ENCODE measurements around the gene DMAP1. TPM values are rescaled to one million over a fixed set of nuclear protein-coding genes. Genes with fewer than 3 reads are reported as not detected.

The DMAP1 gene
- polyA plus RNA-seq, 3 donors, result 18.9 to 51.4 (median 21.3) TPM

- WGBS (ENCODE audit: insufficient coverage), result 91% methylated on average over 16 of the region's 16 CpGs
- peaks cover 0 to 11% of the 10 kb centered on the region in 2 donors for H3K36me3 ChIP-seq (replicated peaks in 1 of 2; ENCODE audit: control insufficient read depth in 1 of 2, insufficient read depth in 2 of 2, low read length in 2 of 2)
- H3K27me3 ChIP-seq (ENCODE audit: control insufficient read depth in 2 of 2, insufficient read depth in 2 of 2, low read length in 2 of 2), result no peaks in the 10 kb centered on the region
- no peak for TF ChIP-seq CTCF (IDR thresholded peaks at IDR 0.05)
- no peaks in the 10 kb centered on the region for H4K20me1 ChIP-seq (ENCODE audit: insufficient read depth, low read length)
- H3K4me2 ChIP-seq (replicated peaks; ENCODE audit: extremely low read depth, low read length, poor library complexity, severe bottlenecking), result no peak overlapping the region
- no peak overlapping the region for H3K9ac ChIP-seq (ENCODE audit: insufficient read depth, low read length, poor library complexity, severe bottlenecking)
- Mint-ChIP-seq H3K4me3 (no peak overlapping the region), H3K9me3 (peaks cover 0 to 1% (median 0%) of the 10 kb centered on the region in 7 donors), H3K36me3 (peaks cover 33 to 38% of the 10 kb centered on the region in 2 donors), H3K4me1 (peaks cover 24% of the 10 kb centered on the region), H3K27ac (no peak overlapping the region), H3K27me3 (ENCODE audit: low read depth in 3 of 3) (peaks cover 0 to 2% (median 0%) of the 10 kb centered on the region in 3 donors)
- H2AFZ ChIP-seq (ENCODE audit: insufficient read depth, low read depth, low read length, poor library complexity, severe bottlenecking), result no peak overlapping the region
- intact Hi-C loops (cut with micrococcal nuclease), result no loop called here
- no peak overlapping the region for H3K4me3 ChIP-seq (replicated peaks in 1 of 3; ENCODE audit: low read depth in 2 of 3, low read length in 3 of 3)
- H3K4me1 ChIP-seq (ENCODE audit: control insufficient read depth in 1 of 2, insufficient read depth in 2 of 2, low read length in 2 of 2), result peaks cover 17 to 20% of the 10 kb centered on the region in 2 donors
- no peaks in the 10 kb centered on the region for H3K79me2 ChIP-seq (ENCODE audit: insufficient read depth, low read length)
- H3K27ac ChIP-seq (ENCODE audit: low read depth in 1 of 2, low read length in 2 of 2), result no peak overlapping the region
- no peak for DNase-seq
- H3K9me3 ChIP-seq (replicated peaks in 1 of 2; ENCODE audit: control insufficient read depth in 1 of 2, insufficient read depth in 1 of 2, low read length in 2 of 2), result no peaks in the 10 kb centered on the region
Measured at GRCh38 chr1:44242746-44243145, 29.5 kb downstream of the DMAP1 start.

GRCh38 chr1:44243782-44244495, 30.7 kb downstream of the DMAP1 start:
- Histone ChIP-seq H3K4me2 (replicated peaks; ENCODE audit: extremely low read depth, low read length, poor library complexity, severe bottlenecking) (no peak overlapping the region), H3K4me3 (replicated peaks in 1 of 3; ENCODE audit: low read depth in 2 of 3, low read length in 3 of 3) (no peak overlapping the region), H3K79me2 (ENCODE audit: insufficient read depth, low read length) (no peaks in the 10 kb centered on the region), H3K9me3 (replicated peaks in 1 of 2; ENCODE audit: control insufficient read depth in 1 of 2, insufficient read depth in 1 of 2, low read length in 2 of 2) (no peaks in the 10 kb centered on the region), H3K27me3 (ENCODE audit: control insufficient read depth in 2 of 2, insufficient read depth in 2 of 2, low read length in 2 of 2) (no peaks in the 10 kb centered on the region), H3K4me1 (ENCODE audit: control insufficient read depth in 1 of 2, insufficient read depth in 2 of 2, low read length in 2 of 2) (peaks cover 7 to 8% of the 10 kb centered on the region in 2 donors), H3K9ac (ENCODE audit: insufficient read depth, low read length, poor library complexity, severe bottlenecking) (no peak overlapping the region), H4K20me1 (ENCODE audit: insufficient read depth, low read length) (no peaks in the 10 kb centered on the region), H3K27ac (ENCODE audit: low read depth in 1 of 2, low read length in 2 of 2) (no peak overlapping the region), H2AFZ (ENCODE audit: insufficient read depth, low read depth, low read length, poor library complexity, severe bottlenecking) (no peak overlapping the region), H3K36me3 (replicated peaks in 1 of 2; ENCODE audit: control insufficient read depth in 1 of 2, insufficient read depth in 2 of 2, low read length in 2 of 2) (peaks cover 0 to 11% of the 10 kb centered on the region in 2 donors)
- Mint-ChIP-seq H3K27ac (no peak overlapping the region), H3K4me3 (no peak overlapping the region), H3K9me3 (peaks cover 0 to 1% (median 0%) of the 10 kb centered on the region in 7 donors), H3K4me1 (peaks cover 14% of the 10 kb centered on the region), H3K27me3 (ENCODE audit: low read depth in 3 of 3) (no peaks in the 10 kb centered on the region), H3K36me3 (peaks cover 33 to 41% of the 10 kb centered on the region in 2 donors)
- WGBS (ENCODE audit: insufficient coverage), result 97% methylated on average over 6 of the region's 7 CpGs
- no peak for TF ChIP-seq CTCF (IDR thresholded peaks at IDR 0.05)
- intact Hi-C loops (cut with micrococcal nuclease), result no loop called here
- no peak for DNase-seq

Data from CD14-positive monocyte (primary cell).